Ascending aorta (tissue), 2 donors: ENCODE data around the gene CAVIN2. TPM values are rescaled to one million over a fixed set of nuclear protein-coding genes. Genes with fewer than 3 reads are reported as not detected.

Experiments used
- DNase-seq, 2 donors: peaks; one replicate each; pipeline ENCODE4 v3.0.0-alpha.2; 2019; ENCODE audit warnings: low spot score in 2 of 2
- H3K27ac ChIP-seq, 2 donors: fragments of 200-600 bp; sonication (generic); one replicate each; pipeline ENCODE4 v1.5.1; 2016 to 2017; ENCODE audit warnings: mild to moderate bottlenecking in 1 of 2
- H3K27me3 ChIP-seq: fragments of 200-600 bp; sonication (generic); one replicate; pipeline ENCODE4 v1.5.1; 2017
- H3K36me3 ChIP-seq, 2 donors: fragments of 200-600 bp; sonication (generic); one replicate each; pipeline ENCODE4 v1.5.1; 2016
- H3K4me1 ChIP-seq, 2 donors: fragments of 200-600 bp; sonication (generic); one replicate each; pipeline ENCODE4 v1.5.1; 2016 to 2017; ENCODE audit warnings: mild to moderate bottlenecking in 1 of 2
- H3K4me3 ChIP-seq, 2 donors: fragments of 200-600 bp; sonication (generic); one replicate each; pipeline ENCODE4 v1.5.1; 2016 to 2017; ENCODE audit warnings: mild to moderate bottlenecking in 1 of 2
- H3K9me3 ChIP-seq, 2 donors: fragments of 200-600 bp; sonication (generic); one replicate each; pipeline ENCODE4 v1.5.1; 2016
- CTCF ChIP-seq, 3 experiments: fragments of 200-600 bp in 2 of 3; fragments of 450-650 bp in 1 of 3; sonication (generic) in 2 of 3; IDR thresholded peaks; one replicate each; pipeline ENCODE4 v1.5.1; 2016 to 2019; ENCODE audit warnings: antibody characterized with exemption in 3 of 3, mild to moderate bottlenecking in 1 of 3, moderate library complexity in 1 of 3
- intact Hi-C: fragments of 100-400 bp; cut with DNase I; formaldehyde crosslinking; loops from one replicate; pipeline ENCODE4 v1.15.1; 2023
- total RNA-seq: library from RNA; depleted of rRNA; stranded (reverse); fragments of >200 nt; gene quantifications from one replicate; pipeline ENCODE4 v1.1.0, GENCODE V29; 2016

The CAVIN2 gene
- total RNA-seq, 1 donor from 2014 or later: 43.4 TPM

GRCh38 chr2:191891656-191892055, 44.8 kb upstream of the CAVIN2 start:
- H3K4me3 ChIP-seq: no peak overlapping the region
- intact Hi-C loops: no loop called here
- H3K27me3 ChIP-seq: no peaks in the 10 kb centered on the region
- DNase-seq: no peak
- no peaks in the 10 kb centered on the region for H3K9me3 ChIP-seq
- TF ChIP-seq CTCF (IDR thresholded peaks at IDR 0.05): no peak
- no peak overlapping the region for H3K27ac ChIP-seq
- no peaks in the 10 kb centered on the region for H3K36me3 ChIP-seq
- no peaks in the 10 kb centered on the region for H3K4me1 ChIP-seq

GRCh38 chr2:191889931-191890330, 43.0 kb upstream of the CAVIN2 start:
- no peaks in the 10 kb centered on the region for H3K27me3 ChIP-seq
- no peaks in the 10 kb centered on the region for H3K4me1 ChIP-seq
- intact Hi-C loops: no loop called here
- H3K36me3 ChIP-seq: no peaks in the 10 kb centered on the region
- no peak for TF ChIP-seq CTCF (IDR thresholded peaks at IDR 0.05)
- no peak for DNase-seq
- no peak overlapping the region for H3K4me3 ChIP-seq
- no peak overlapping the region for H3K27ac ChIP-seq
- H3K9me3 ChIP-seq: no peaks in the 10 kb centered on the region

GRCh38 chr2:191888400-191889166, 41.7 kb upstream of the CAVIN2 start:
- intact Hi-C loops: no loop called here
- no peak for TF ChIP-seq CTCF (IDR thresholded peaks at IDR 0.05)
- no peak overlapping the region for H3K27ac ChIP-seq
- H3K27me3 ChIP-seq: no peaks in the 10 kb centered on the region
- no peak for DNase-seq
- no peak overlapping the region for H3K4me3 ChIP-seq
- H3K36me3 ChIP-seq: no peaks in the 10 kb centered on the region
- no peaks in the 10 kb centered on the region for H3K4me1 ChIP-seq
- H3K9me3 ChIP-seq: no peaks in the 10 kb centered on the region

- DNase-seq: no peak
- intact Hi-C loops: no loop called here
- Histone ChIP-seq H3K27me3 (no peaks in the 10 kb centered on the region), H3K4me3 (no peak overlapping the region), H3K27ac (no peak overlapping the region), H3K36me3 (no peaks in the 10 kb centered on the region), H3K9me3 (no peaks in the 10 kb centered on the region), H3K4me1 (no peaks in the 10 kb centered on the region)
- TF ChIP-seq CTCF (IDR thresholded peaks at IDR 0.05): no peak
These were observed 38.8 kb upstream of the CAVIN2 start for GRCh38 chr2:191885650-191886049.

GRCh38 chr2:191885098-191885497, 38.2 kb upstream of the CAVIN2 start:
- Histone ChIP-seq H3K36me3 (no peaks in the 10 kb centered on the region), H3K4me3 (no peak overlapping the region), H3K27ac (no peak overlapping the region), H3K27me3 (no peaks in the 10 kb centered on the region), H3K4me1 (no peaks in the 10 kb centered on the region), H3K9me3 (no peaks in the 10 kb centered on the region)
- DNase-seq: no peak
- TF ChIP-seq CTCF (IDR thresholded peaks at IDR 0.05): no peak
- intact Hi-C loops: no loop called here
